ENCODE measurements around the gene NFU1. TPM values are rescaled to one million over a fixed set of nuclear protein-coding genes. Genes with fewer than 3 reads are reported as not detected.

NFU1 gene
- total and polyA plus RNA-seq, 2 of the 8 experiments (the other 6 are each of a cell fraction or from before 2014, with no cell fraction given), result 18.4 to 45.5 TPM

DNA sequence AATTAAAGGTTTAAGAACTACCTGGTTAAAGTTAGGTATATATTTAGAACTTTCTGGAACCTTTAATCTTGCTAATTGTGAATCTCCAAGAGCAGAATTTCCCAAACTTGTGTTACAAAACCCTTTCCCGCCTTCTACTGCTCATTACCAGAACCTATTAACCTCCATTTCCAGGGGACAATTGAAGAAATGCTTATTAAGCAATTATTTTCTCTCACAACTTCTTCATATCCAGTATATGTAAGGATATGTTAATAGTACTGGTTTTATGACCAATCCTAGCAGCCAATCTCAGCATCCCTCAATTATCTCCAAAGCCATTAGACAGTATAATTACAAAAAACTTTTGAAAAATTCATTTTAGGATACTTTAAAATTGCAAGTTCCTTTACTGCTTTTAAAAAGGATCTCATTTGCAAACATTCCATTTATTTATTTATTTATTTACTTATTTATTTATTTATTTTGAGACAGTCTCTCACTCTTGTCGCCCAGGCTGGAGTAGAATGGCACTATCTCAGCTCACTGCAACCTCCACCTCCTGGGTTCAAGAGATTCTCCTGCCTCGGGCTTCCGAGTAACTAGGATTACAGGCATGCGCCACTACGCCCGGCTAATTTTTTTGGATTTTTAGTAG, 53.9 kb downstream of the NFU1 start:
- peaks cover 2 to 4% of the 10 kb centered on the region in 2 experiments for H4K20me1 ChIP-seq (replicated peaks in 1 of 2; ENCODE audit: control insufficient read depth in 1 of 2, insufficient read depth in 2 of 2, low read length in 2 of 2)
- ChIA-PET CTCF (ENCODE audit: partially characterized antibody) (interaction anchor here (1.7 kb wide), 1 partner anchor 8 kb away, joined by 4 read pairs; no protein-coding TSS in a partner anchor), POLR2A (ENCODE audit: partially characterized antibody) (interaction anchor here (0.7 to 1.1 kb wide), 3 partner anchors 9 to 369 kb away, joined by 3 to 4 read pairs (median 3); partner anchors contain the start of gene NFU1)

More for the DNA sequence above, 53.9 kb downstream of the NFU1 start:
- no peak overlapping the region for H2AK5ac ChIP-seq (ENCODE audit: low read depth, low read length)
- no peak overlapping the region for H3K9ac ChIP-seq (replicated peaks in 1 of 4; ENCODE audit: extremely low read depth in 1 of 4, low read depth in 3 of 4, low read length in 3 of 4)
- H3K4me1 ChIP-seq (replicated peaks in 1 of 4; ENCODE audit: control insufficient read depth in 3 of 4, insufficient read depth in 4 of 4, low read length in 3 of 4), result peaks cover 0 to 5% (median 0%) of the 10 kb centered on the region in 4 experiments; a peak in 3 of 7 replicates
- no peak overlapping the region for H3K23ac ChIP-seq (ENCODE audit: insufficient read length)
- no peak overlapping the region for H4K5ac ChIP-seq (ENCODE audit: insufficient read length, low read depth, low read length)
- TF ChIP-seq ASH2L (IDR thresholded peaks at IDR 0.05; ENCODE audit: low read length) (no peak), MAFK (IDR thresholded peaks at IDR 0.05; ENCODE audit: low read depth, low read length) (peak; percentile 63; the same call in 1 of the 2 replicates)
- no peak overlapping the region for H2AFZ ChIP-seq (ENCODE audit: low read length)
- DNase-seq (ENCODE audit: low read depth in 1 of 2, low spot score in 2 of 2), result peak in 1 of 2 experiments; percentile 10
- no peak overlapping the region for H2BK12ac ChIP-seq (ENCODE audit: low read depth, low read length)
- H3K79me1 ChIP-seq (ENCODE audit: low read depth, low read length), result peaks cover 4% of the 10 kb centered on the region
- H3K4ac ChIP-seq (replicated peaks; ENCODE audit: insufficient read length, low read depth, low read length), result no peak overlapping the region
- H3K4me2 ChIP-seq (ENCODE audit: insufficient read depth in 1 of 2, low read depth in 2 of 2, low read length in 2 of 2), result no peak overlapping the region
- no peak overlapping the region for H2BK15ac ChIP-seq (ENCODE audit: low read length)
- H2BK120ac ChIP-seq (replicated peaks; ENCODE audit: low read depth, low read length), result no peak overlapping the region
- no peaks in the 10 kb centered on the region for H3K27me3 ChIP-seq (replicated peaks in 1 of 4; ENCODE audit: control insufficient read depth in 3 of 4, extremely low read depth in 1 of 4, insufficient read depth in 3 of 4, low read length in 3 of 4)
- H3K4me3 ChIP-seq (ENCODE audit: extremely low read depth in 1 of 4, insufficient read depth in 2 of 4, low read depth in 3 of 4, low read length in 4 of 4), result no peak overlapping the region
- no peak overlapping the region for H4K8ac ChIP-seq (ENCODE audit: extremely low read depth, insufficient read depth, low read length)
- peak overlapping the region; percentile 16 for H3K56ac ChIP-seq (replicated peaks; ENCODE audit: insufficient read length, low read depth, low read length)
- H4K91ac ChIP-seq (replicated peaks; ENCODE audit: insufficient read length, low read length), result no peak overlapping the region
- no peak for FAIRE-seq
- no peak overlapping the region for H3K14ac ChIP-seq (ENCODE audit: insufficient read length)
- H3K18ac ChIP-seq (ENCODE audit: extremely low read depth, low read length), result no peak overlapping the region
- H3K36me3 ChIP-seq (ENCODE audit: control insufficient read depth in 2 of 4, insufficient read depth in 4 of 4, low read length in 3 of 4), result peaks cover 0 to 4% (median 0%) of the 10 kb centered on the region in 4 experiments; a peak in 1 of 8 replicates
- H3K27ac ChIP-seq (ENCODE audit: low read depth, low read length), result no peak overlapping the region
- 93% methylated on average over 7 of the region's 7 CpGs; no CpG with 5 or more reads in 1 of the 2 experiments for WGBS, 2 experiments (ENCODE audit: extremely low coverage in 1 of 2, insufficient coverage in 1 of 2, insufficient read length in 1 of 2, insufficient replicate concordance in 2 of 2, low coverage in 1 of 2, low lambda C conversion rate in 2 of 2, missing lambda C conversion rate in 1 of 2)
- H3K9me3 ChIP-seq (ENCODE audit: insufficient read depth in 2 of 2, low read depth in 1 of 2, low read length in 1 of 2), result no peaks in the 10 kb centered on the region
- H2BK20ac ChIP-seq (ENCODE audit: low read length), result no peak overlapping the region
- peaks cover 0 to 77% of the 10 kb centered on the region in 2 experiments; a peak in 3 of 4 replicates for H3K79me2 ChIP-seq (ENCODE audit: control insufficient read depth in 1 of 2, insufficient read depth in 2 of 2, low read length in 2 of 2)
- H3K23me2 ChIP-seq (ENCODE audit: low read depth, low read length), result peaks cover 2% of the 10 kb centered on the region; the same call in 1 of the 2 replicates
- H2BK5ac ChIP-seq (ENCODE audit: low read depth, low read length), result no peak overlapping the region
